Measurements from ENCODE around the gene SYCE1L. TPM values are rescaled to one million over a fixed set of nuclear protein-coding genes. Genes with fewer than 3 reads are reported as not detected.
"Not testable (repeated sequence)": the region's sequence is repeated elsewhere in the genome, so short reads cannot be mapped to it uniquely, and the experiment has no call there.

SYCE1L gene
- total RNA-seq, 2 experiments from 2014 or later: 5.8 to 12.8 TPM

GRCh38 chr16:77186298-77186697 lies 12.9 kb upstream of the SYCE1L start:
- POLR2A ChIA-PET: not testable (repeated sequence)
- peaks cover 18% of the 10 kb centered on the region for H3K27me3 Mint-ChIP-seq
- CTCF ChIA-PET: interaction anchor here (1.1 kb wide), 1 partner anchor 15 kb away, joined by 3 read pairs; no protein-coding TSS in a partner anchor

GRCh38 chr16:77190190-77190477 lies 9.1 kb upstream of the SYCE1L start:
- DNase-seq: no peak
- ChIA-PET CTCF (interaction anchor here (1.0 to 1.2 kb wide), 2 partner anchors 15 to 20 kb away, joined by 3 to 4 read pairs; no protein-coding TSS in a partner anchor), POLR2A (interaction anchor here (0.6 to 4.8 kb wide), 6 partner anchors 9 to 1542 kb away, joined by 3 to 38 read pairs (median 8); partner anchors contain the start of genes KARS1 and TERF2IP)
- Mint-ChIP-seq H3K36me3 (ENCODE audit: low read depth) (peaks cover 41% of the 10 kb centered on the region), H3K4me3 (peak overlapping the region; percentile 93), H3K9me3 (no peaks in the 10 kb centered on the region), H3K27me3 (peaks cover 9% of the 10 kb centered on the region), H3K4me1 (peaks cover 36% of the 10 kb centered on the region), H3K27ac (peak overlapping the region; percentile 100)

More at GRCh38 chr16:77186298-77186697, 12.9 kb upstream of the SYCE1L start:
- peaks cover 11% of the 10 kb centered on the region for H3K4me1 Mint-ChIP-seq
- H3K9me3 Mint-ChIP-seq; DNase-seq; H3K4me3 Mint-ChIP-seq; H3K36me3 Mint-ChIP-seq (ENCODE audit: low read depth); H3K27ac Mint-ChIP-seq: not testable (repeated sequence)

GRCh38 chr16:77190478-77191258 lies 8.5 kb upstream of the SYCE1L start, which contains the start of gene MON1B:
TSS of gene MON1B (plus strand) at chr16:77191190. CDS start at chr16:77191486, 296 bp downstream.
- peak within 1 kb of the TSS; percentile 93 for H3K4me3 Mint-ChIP-seq
- peak within 1 kb of the TSS; percentile 100 for H3K27ac Mint-ChIP-seq
- H3K36me3 Mint-ChIP-seq (ENCODE audit: low read depth): peaks cover 47% of the 10 kb centered on the region
- peaks cover 38% of the 10 kb centered on the region for H3K4me1 Mint-ChIP-seq
- peak; percentile 95 for DNase-seq
- ChIA-PET POLR2A (interaction anchor here (0.6 to 4.8 kb wide), 10 partner anchors 9 to 1568 kb away, joined by 3 to 38 read pairs (median 5); partner anchors contain the start of genes ADAT1, KARS1 and TERF2IP), CTCF (interaction anchor here (1.0 to 1.2 kb wide), 2 partner anchors 15 to 21 kb away, joined by 3 to 4 read pairs; no protein-coding TSS in a partner anchor)
- H3K9me3 Mint-ChIP-seq: no peaks in the 10 kb centered on the region
- H3K27me3 Mint-ChIP-seq: peaks cover 4% of the 10 kb centered on the region

GRCh38 chr16:77191259-77191969 lies 7.8 kb upstream of the SYCE1L start:
- peaks cover 50% of the 10 kb centered on the region for H3K36me3 Mint-ChIP-seq (ENCODE audit: low read depth)
- no peaks in the 10 kb centered on the region for H3K9me3 Mint-ChIP-seq
- H3K27ac Mint-ChIP-seq: peak overlapping the region; percentile 100
- peak; percentile 38 for DNase-seq
- POLR2A ChIA-PET: interaction anchor here (0.7 to 4.8 kb wide), 8 partner anchors 12 to 1569 kb away, joined by 3 to 38 read pairs (median 5); partner anchors contain the start of genes ADAT1, KARS1 and TERF2IP
- peaks cover 41% of the 10 kb centered on the region for H3K4me1 Mint-ChIP-seq
- H3K4me3 Mint-ChIP-seq: peak overlapping the region; percentile 93
- H3K27me3 Mint-ChIP-seq: peaks cover 2% of the 10 kb centered on the region
- CTCF ChIA-PET: interaction anchor here (1.2 kb wide), 1 partner anchor 16 kb away, joined by 3 read pairs; no protein-coding TSS in a partner anchor

GRCh38 chr16:77193377-77193776 lies 5.8 kb upstream of the SYCE1L start:
- H3K4me3 Mint-ChIP-seq: peak overlapping the region; percentile 93
- no peaks in the 10 kb centered on the region for H3K27me3 Mint-ChIP-seq
- DNase-seq: no peak
- H3K9me3 Mint-ChIP-seq: no peaks in the 10 kb centered on the region
- H3K36me3 Mint-ChIP-seq (ENCODE audit: low read depth): peaks cover 65% of the 10 kb centered on the region
- ChIA-PET CTCF (no interaction called here), POLR2A (interaction anchor here (0.8 kb wide), 1 partner anchor 19 kb away, joined by 3 read pairs; no protein-coding TSS in a partner anchor)
- peaks cover 41% of the 10 kb centered on the region for H3K4me1 Mint-ChIP-seq
- H3K27ac Mint-ChIP-seq: no peak overlapping the region

GRCh38 chr16:77194295-77195231 lies 4.6 kb upstream of the SYCE1L start:
- CTCF ChIA-PET: no interaction called here
- H3K9me3 Mint-ChIP-seq: no peaks in the 10 kb centered on the region
- DNase-seq: no peak
- peaks cover 75% of the 10 kb centered on the region for H3K36me3 Mint-ChIP-seq (ENCODE audit: low read depth)
- POLR2A ChIA-PET: no interaction called here
- H3K4me1 Mint-ChIP-seq: peaks cover 32% of the 10 kb centered on the region
- no peak overlapping the region for H3K27ac Mint-ChIP-seq
- no peaks in the 10 kb centered on the region for H3K27me3 Mint-ChIP-seq
- no peak overlapping the region for H3K4me3 Mint-ChIP-seq

GRCh38 chr16:77195411-77195810 lies 3.8 kb upstream of the SYCE1L start:
- ChIA-PET POLR2A (no interaction called here), CTCF (no interaction called here)
- Mint-ChIP-seq H3K9me3 (no peaks in the 10 kb centered on the region), H3K27me3 (no peaks in the 10 kb centered on the region), H3K4me3 (no peak overlapping the region), H3K36me3 (ENCODE audit: low read depth) (peaks cover 78% of the 10 kb centered on the region), H3K27ac (no peak overlapping the region), H3K4me1 (peaks cover 32% of the 10 kb centered on the region)
- DNase-seq: no peak

GRCh38 chr16:77197747-77198146 lies 1.5 kb upstream of the SYCE1L start:
- Mint-ChIP-seq H3K27ac (no peak overlapping the region), H3K4me1 (peaks cover 16% of the 10 kb centered on the region), H3K4me3 (no peak overlapping the region), H3K9me3 (no peaks in the 10 kb centered on the region), H3K36me3 (ENCODE audit: low read depth) (peaks cover 63% of the 10 kb centered on the region), H3K27me3 (no peaks in the 10 kb centered on the region)
- DNase-seq: no peak
- CTCF ChIA-PET: interaction anchor here (1.4 kb wide), 1 partner anchor 26 kb away, joined by 3 read pairs; no protein-coding TSS in a partner anchor
- POLR2A ChIA-PET: no interaction called here

- no peak overlapping the region for H3K27ac Mint-ChIP-seq
- ChIA-PET POLR2A (interaction anchor here (2.5 kb wide), 1 partner anchor 16 kb away, joined by 10 read pairs; the partner anchor contains the start of gene MON1B), CTCF (no interaction called here)
- H3K4me3 Mint-ChIP-seq: no peak overlapping the region
- H3K9me3 Mint-ChIP-seq: no peaks in the 10 kb centered on the region
- peaks cover 2% of the 10 kb centered on the region for H3K4me1 Mint-ChIP-seq
- H3K36me3 Mint-ChIP-seq (ENCODE audit: low read depth): no peaks in the 10 kb centered on the region
- H3K27me3 Mint-ChIP-seq: no peaks in the 10 kb centered on the region
- no peak for DNase-seq
Measured at GRCh38 chr16:77206533-77206932, 7.3 kb downstream of the SYCE1L start.

- POLR2A ChIA-PET: interaction anchor here (2.5 kb wide), 1 partner anchor 16 kb away, joined by 10 read pairs; the partner anchor contains the start of gene MON1B
Measured at GRCh38 chr16:77207030-77207429, 7.8 kb downstream of the SYCE1L start.

GRCh38 chr16:77208382-77208781 lies 9.2 kb downstream of the SYCE1L start:
- POLR2A ChIA-PET: no interaction called here

More at GRCh38 chr16:77207030-77207429, 7.8 kb downstream of the SYCE1L start:
- Mint-ChIP-seq H3K4me3 (no peak overlapping the region), H3K27ac (no peak overlapping the region), H3K27me3 (no peaks in the 10 kb centered on the region), H3K9me3 (no peaks in the 10 kb centered on the region), H3K36me3 (ENCODE audit: low read depth) (no peaks in the 10 kb centered on the region), H3K4me1 (peaks cover 7% of the 10 kb centered on the region)
- CTCF ChIA-PET: no interaction called here
- DNase-seq: no peak

More at GRCh38 chr16:77208382-77208781, 9.2 kb downstream of the SYCE1L start:
- H3K36me3 Mint-ChIP-seq (ENCODE audit: low read depth): no peaks in the 10 kb centered on the region
- no peak for DNase-seq
- H3K27ac Mint-ChIP-seq: no peak overlapping the region
- H3K27me3 Mint-ChIP-seq: no peaks in the 10 kb centered on the region
- H3K4me3 Mint-ChIP-seq: no peak overlapping the region
- H3K9me3 Mint-ChIP-seq: no peaks in the 10 kb centered on the region
- CTCF ChIA-PET: no interaction called here
- H3K4me1 Mint-ChIP-seq: peaks cover 9% of the 10 kb centered on the region

All from activated CD4-positive, alpha-beta memory T cell treated with anti-CD3 and anti-CD28 coated beads, Interleukin-2, amount 10 ng/mL, durations not matched to agents 7 days and 5 days (primary cell).